NCI-H2227 (cell line): ENCODE results near the gene STK32C.
A peak's percentile ranks its signal among the peaks of the same experiment; 100 is the strongest.

Experiments used
- DNase-seq: peaks from one replicate; lab custom pipeline; 2025; ENCODE audit not compliant: unreplicated experiment; lab: John Stamatoyannopoulos, UW

STK32C gene

DNA sequence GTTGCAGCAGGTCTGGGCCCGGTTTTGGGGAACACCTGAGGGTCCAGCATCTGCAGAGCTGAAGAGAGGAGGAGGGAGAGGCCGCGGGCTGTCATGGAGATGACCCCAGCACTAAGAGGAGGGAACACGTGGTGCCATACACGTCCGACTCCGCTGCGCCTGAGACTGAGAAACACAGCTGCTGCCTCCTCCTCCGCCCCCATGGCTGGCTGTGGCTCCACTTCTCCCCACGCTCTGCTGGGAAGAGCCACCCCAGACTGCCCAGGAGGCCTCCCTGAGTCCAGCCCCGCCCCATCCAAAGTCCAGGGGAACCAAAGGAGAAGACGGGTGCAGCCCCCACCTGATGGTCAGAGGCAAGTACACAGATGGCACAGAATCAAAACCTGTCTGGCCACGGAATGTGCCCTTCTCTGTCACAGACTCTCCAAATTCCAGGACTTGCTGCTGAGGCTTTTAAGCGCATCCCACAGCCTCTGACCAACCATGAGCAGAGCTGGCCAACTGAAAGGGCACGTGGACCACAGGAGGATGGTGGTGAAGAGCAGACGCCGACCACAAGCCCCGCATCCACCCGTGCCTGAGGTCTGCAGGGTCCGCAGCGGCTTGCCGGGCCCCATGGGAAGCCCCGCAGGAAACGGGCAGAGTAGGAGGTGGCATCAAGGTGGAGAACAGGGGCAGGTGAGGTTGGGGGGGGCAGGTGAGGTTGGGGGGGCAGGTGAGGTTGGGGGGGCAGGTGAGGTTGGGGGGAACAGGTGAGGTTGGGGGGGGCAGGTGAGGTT, 24.0 kb downstream of the STK32C start:
- peak; percentile 35 for DNase-seq

DNA sequence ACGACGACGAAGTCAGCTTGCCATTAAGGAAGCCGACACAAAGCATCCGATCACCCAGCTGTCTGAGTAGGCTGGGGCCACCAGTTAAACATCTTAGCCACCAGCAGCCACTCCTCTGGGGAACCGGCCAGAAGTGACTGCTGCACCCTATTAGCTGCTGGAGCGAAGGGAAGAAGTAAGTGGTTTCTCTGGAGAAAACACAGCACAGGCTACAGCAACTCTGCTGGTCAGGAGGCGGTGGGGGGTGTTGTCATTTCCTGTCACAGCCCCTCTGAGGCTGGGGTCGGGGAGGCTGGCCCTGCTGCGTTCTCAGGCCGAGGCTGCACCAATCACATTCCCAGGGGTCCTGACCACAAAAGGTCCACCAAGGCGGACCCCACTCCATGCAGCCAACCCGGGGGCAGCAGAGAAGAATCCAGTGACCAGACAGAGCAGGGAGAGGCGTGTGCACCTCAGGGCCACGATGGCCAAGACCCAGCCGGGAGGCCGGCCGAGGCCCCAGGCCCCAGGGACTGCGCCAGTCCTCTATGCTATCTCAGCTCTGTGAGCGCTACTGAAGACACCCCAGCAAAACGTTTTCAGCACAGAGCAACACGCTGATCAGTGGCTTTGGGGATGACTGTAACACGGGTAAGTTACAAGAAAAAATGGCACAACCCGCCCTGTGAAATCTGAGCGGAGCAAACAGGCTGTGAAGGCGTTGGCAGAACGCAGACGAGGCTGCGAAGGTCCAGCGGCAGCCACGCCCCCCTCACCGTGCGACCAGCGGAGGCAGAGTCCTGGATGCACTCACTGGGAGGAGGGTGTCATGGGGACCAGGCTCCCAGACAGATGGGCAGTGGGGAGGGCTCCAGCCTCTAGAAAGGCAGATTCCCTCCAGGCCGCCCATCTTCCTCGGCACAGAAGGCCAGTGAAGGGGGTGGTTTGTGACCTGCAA, 24.8 kb downstream of the STK32C start:
- DNase-seq: peak; percentile 40

DNA sequence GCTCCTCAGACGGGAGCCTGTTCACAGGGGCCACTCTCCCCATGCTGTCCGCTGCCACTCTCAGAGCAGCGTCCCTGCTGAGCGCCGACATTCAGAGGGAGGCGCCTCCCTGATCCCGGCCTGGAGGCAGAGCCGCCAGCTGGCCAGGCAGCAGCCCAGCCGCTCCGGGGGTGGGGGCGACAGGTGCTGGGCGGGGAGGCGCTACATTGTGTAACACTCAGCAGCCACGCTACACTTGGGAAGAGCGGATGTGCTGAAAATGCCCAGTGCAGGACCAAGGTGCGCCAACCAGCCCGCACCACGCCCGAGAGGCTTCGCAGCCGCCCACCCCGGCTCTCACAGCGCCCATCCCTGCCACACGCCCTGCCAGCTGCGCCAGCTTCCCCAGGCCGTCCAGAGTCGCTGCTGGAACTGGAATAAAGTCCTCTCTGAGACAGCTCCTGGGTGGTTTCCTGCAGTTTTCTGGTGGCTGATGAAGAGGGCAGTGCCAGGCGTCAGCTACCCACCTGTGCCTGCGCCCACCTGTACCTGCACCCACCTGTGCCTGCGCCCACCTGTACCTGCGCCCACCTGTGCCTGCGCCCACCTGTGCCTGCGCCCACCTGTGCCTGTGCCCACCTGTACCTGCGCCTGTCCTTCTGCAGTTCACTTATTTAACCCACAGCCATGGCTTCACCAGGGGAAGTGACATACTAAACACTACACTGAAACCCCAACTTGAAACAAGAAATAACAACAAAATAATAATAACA, 25.7 kb downstream of the STK32C start:
- DNase-seq: peak; percentile 24

GRCh38 chr10:132280646-132281074, 27.1 kb downstream of the STK32C start:
- no peak for DNase-seq

DNA sequence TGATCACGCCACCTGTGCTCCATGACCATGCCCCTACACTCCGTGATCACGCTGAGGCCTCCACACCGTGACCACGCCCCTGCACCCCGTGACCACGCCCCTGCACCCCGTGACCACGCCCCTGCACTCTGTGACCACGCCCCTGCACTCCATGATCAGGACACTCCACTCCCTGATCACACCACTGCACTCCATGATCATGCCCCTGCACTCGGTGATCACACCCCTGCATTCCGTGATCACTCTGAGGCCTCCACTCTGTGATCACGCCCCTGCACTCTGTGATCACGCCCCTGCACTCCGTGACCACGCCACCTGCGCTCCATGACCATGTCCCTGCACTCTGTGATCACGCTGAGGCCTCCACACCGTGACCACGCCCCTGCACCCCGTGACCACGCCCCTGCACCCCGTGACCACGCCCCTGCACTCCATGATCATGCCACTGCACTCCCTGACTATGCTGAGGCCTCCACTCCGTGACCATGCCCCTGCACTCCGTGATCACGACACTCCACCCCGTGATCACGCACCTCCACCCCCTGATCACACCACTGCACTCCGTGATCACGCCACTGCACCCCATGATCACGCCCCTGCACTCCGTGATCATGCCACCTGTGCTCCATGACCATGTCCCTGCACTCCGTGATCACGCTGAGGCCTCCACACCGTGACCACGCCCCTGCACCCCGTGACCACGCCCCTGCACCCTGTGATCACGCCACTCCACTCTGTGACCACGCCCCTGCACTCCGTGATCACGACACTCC, 27.7 kb downstream of the STK32C start:
- DNase-seq: no peak

GRCh38 chr10:132277311-132277741, 30.4 kb downstream of the STK32C start:
- no peak for DNase-seq

GRCh38 chr10:132276706-132277105, 31.0 kb downstream of the STK32C start:
- no peak for DNase-seq

GRCh38 chr10:132276179-132276675, 31.5 kb downstream of the STK32C start:
- no peak for DNase-seq

- no peak for DNase-seq
These were observed 32.1 kb downstream of the STK32C start for GRCh38 chr10:132275426-132276178.

GRCh38 chr10:132274986-132275385, 32.8 kb downstream of the STK32C start:
- DNase-seq: no peak

DNA sequence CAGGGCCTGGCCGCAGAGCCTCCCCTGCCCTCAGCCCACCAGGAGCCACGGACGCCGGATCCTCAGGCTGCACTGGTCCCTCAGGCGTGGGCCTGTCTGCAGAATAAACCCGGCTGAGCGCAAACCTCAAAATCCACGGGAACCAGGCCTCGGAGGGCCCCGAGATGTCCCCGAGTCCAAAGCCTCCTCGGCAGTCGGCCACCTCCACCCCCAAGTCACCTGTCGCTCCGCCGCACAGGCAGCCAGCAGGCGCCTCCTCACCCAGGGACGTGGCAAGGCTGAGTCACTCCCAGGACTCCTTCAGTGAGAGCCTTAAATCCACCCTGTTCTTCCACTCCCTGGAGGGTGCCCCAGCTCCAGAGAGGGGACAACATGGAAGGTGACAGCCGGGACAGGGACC, 33.2 kb downstream of the STK32C start:
- DNase-seq: no peak

- no peak for DNase-seq
These were observed 33.8 kb downstream of the STK32C start for GRCh38 chr10:132273966-132274365.

DNA sequence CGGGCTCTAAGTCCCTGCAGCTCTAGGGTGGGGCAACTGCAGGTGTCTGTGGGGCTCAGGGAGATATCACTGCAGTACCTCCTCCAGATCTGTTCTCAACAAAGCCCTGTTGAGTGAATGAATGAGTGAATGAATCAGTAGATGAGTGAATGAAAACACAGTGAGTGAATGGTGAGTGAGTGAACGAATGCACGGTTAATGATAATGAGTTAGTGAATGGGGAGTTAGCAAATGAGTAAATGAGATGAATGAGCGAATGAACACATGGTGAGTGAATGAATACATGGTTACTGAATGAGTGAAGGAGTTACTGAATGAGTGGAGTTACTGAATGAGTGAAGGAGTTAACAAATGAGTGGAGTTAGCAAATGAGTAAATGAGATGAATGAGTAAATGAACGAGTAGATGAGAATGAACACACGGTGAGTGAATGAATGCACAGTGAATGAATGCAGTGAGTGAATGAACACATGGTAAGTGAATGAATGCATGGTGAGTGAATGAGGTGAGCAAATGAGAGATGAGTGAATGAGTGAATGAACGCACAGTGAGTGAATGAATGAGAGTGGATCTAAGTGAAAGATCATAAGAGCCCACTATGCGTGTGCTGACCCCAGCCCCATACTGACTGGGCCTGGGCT, 34.3 kb downstream of the STK32C start:
- no peak for DNase-seq

DNA sequence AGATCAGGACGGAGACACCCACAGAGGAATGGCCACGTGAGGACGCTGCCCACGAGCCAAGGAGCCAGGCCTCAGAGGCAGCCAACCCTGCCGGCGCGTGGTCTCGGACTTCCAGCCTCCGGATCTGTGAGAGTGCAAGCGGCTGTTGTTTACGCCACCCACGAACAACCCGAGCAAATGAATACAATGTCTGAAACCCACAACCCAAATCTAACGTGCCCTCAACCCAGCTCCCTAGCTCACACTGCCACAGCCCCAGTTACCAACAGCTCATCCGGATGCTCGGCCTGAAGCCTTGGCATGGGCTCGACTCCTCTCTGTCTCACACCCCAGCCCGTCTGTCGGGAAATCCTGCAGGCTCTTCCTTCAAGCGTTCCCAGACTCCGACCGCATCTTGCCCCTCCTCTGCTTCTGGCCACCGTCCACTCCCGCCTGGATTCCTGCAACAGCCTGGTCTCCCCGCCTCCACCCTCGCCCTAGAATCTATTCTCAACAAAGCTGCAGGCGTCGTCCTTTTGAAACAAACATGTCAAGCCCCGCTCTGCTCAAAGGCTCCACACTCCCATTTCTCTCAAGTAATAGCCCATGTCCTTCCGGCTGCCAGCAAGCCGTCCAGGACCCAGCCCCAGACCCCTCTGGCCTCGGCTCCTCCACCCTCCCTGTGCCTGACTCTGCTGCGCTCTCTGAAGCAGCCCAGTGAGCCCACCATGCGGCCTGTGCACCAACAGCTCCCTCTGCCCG, 35.3 kb downstream of the STK32C start:
- DNase-seq: no peak

DNA sequence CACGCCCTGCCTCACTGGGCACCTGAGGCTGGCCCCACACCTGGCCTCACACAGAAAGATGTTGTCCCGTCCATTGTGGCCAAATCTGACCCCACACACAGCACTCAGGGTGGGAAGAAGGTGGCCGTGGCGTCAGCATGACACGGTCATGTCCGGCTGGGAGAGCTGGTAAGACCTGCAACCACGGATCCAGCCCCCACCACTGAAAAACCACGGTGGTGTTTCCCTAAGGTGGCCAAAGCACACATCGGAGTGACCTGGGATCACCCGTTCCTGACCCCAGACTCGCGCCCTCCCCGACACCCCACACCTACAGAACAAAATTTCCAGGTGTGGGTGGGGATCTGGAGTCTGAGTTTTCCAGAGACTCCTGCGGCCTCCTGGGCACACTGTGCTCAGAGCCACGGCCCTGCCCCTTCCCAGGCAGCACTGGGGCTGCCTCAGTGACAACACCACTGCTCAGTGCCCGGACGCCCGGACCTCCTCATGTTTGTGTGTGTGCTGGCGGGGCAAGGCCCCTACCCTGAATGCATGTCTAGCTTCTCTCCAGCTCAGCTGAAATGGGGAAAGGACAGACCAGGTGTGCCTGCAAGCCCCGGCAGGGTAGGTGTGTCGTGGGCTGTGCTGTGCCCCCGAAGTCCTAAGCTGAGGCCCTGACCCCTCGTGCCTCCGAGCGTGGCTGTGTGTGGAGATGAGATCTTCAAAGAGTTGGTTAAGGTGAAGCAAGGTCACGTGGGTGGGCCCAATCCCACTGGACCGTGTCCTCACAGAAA, 36.1 kb downstream of the STK32C start:
- no peak for DNase-seq

DNA sequence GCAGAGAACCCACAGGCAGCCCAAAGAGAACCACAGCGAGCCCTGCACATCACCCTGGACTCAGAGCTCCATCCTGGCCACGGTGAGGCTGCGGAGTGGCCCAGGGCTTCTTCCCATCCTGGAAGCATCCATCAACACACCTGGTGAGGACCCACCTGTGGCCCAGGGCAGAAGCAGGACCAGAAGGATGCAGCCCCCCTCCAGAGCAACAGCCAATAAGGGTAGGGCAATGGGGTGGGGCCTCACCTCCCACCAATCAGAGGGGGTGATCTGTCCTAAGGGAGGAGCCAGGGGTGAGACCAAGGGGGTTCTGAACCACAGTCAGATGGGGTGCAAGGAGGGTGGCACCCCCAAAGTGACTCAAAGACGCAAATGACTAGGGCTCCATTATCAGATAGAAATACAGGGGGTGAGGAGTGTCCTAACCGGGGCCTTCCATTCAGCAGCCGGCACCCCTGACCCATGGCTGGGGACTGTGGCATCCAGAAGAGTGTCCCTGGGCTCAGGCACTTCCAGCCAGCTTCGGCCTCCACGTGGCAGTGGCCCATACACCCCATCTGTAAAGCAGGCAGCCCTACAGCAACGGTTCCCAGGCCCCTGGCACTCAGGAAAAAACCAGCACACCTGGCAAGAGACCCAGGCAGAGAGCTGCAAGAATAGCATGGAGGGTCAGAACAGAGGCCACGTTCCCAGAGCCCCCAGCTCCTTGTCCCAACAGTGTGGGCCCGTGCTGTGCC, 36.9 kb downstream of the STK32C start:
- no peak for DNase-seq

- no peak for DNase-seq
These were observed 37.5 kb downstream of the STK32C start for GRCh38 chr10:132270256-132270655.
